ENCODE results near the gene PRKCH. TPM values are rescaled to one million over a fixed set of nuclear protein-coding genes. Genes with fewer than 3 reads are reported as not detected.

Gene PRKCH
- total and polyA plus RNA-seq, 2 of the 13 experiments (the other 11 are each of a cell fraction or from before 2014, with no cell fraction given), result 0.48 to 1.3 TPM

- Histone ChIP-seq H3K36me3 (replicated peaks in 1 of 2; ENCODE audit: control insufficient read depth in 1 of 2, insufficient read depth in 2 of 2, low read length in 2 of 2) (no peaks in the 10 kb centered on the region), H3K4me3 (replicated peaks in 1 of 3; ENCODE audit: insufficient read depth in 1 of 3, low read depth in 2 of 3, low read length in 3 of 3) (no peak overlapping the region), H4K20me1 (ENCODE audit: insufficient read depth, low read length) (no peaks in the 10 kb centered on the region), H3K4me2 (ENCODE audit: low read depth, low read length) (no peak overlapping the region), H3K4me1 (ENCODE audit: insufficient read depth, low read length) (peaks cover 64% of the 10 kb centered on the region), H3K9me3 (ENCODE audit: low read length) (no peaks in the 10 kb centered on the region), H3K27me3 (ENCODE audit: control insufficient read depth in 1 of 2, insufficient read depth in 2 of 2, low read length in 2 of 2) (no peaks in the 10 kb centered on the region), H3K9ac (ENCODE audit: insufficient read depth, low read depth, low read length) (no peak overlapping the region), H3K27ac (ENCODE audit: extremely low read length, insufficient read depth, low read length) (no peak overlapping the region), H3K79me2 (ENCODE audit: insufficient read depth, low read length) (no peaks in the 10 kb centered on the region), H2AFZ (ENCODE audit: low read length) (no peak overlapping the region)
- FAIRE-seq (no peak), ATAC-seq (no peak), DNase-seq (ENCODE audit: low spot score) (no peak)
- intact Hi-C loops (cut with micrococcal nuclease; ENCODE audit: unreplicated experiment), result no loop called here
- in situ Hi-C loops (cut with HindIII; ENCODE audit: extremely low pct_ligation_motif_present, low pct_unique_long_range_greater_than_20kb), result no loop called here
- BruUV-seq (replicated peaks), result no TSS peak
- WGBS (ENCODE audit: low lambda C conversion rate), result 100% methylated on average over 1 of the region's 1 CpG
- TF ChIP-seq MLXIP (CRISPR knock-in tag; IDR thresholded peaks at IDR 0.05; ENCODE audit: borderline replicate concordance) (no peak), NR2C2 (CRISPR knock-in tag; IDR thresholded peaks at IDR 0.05; ENCODE audit: borderline replicate concordance) (no peak), ZNF382 (CRISPR knock-in tag; IDR thresholded peaks at IDR 0.05; ENCODE audit: borderline replicate concordance) (no peak), BRF2 (CRISPR knock-in tag; IDR thresholded peaks at IDR 0.05) (no peak), ZNF768 (CRISPR knock-in tag; IDR thresholded peaks at IDR 0.05) (no peak), ZBTB42 (CRISPR knock-in tag; IDR thresholded peaks at IDR 0.05) (no peak), KAT8 (CRISPR knock-in tag; IDR thresholded peaks at IDR 0.05) (no peak)
- POLR2A ChIA-PET, result interaction anchor here (1.6 to 1.8 kb wide), 2 partner anchors 17 to 39 kb away, joined by 6 read pairs; no protein-coding TSS in a partner anchor
- CTCF ChIA-PET (ENCODE audit: low intra/inter-chr PET ratio, low total read pairs), result no interaction called here
Observed at GRCh38 chr14:61520576-61520975, 199.2 kb downstream of the PRKCH start.
